DOHH2 (cell line): ENCODE results near the gene GPR15LG.

ENCODE experiments used
- H3F3A ChIP-seq: fragments of 200-600 bp; sonication (generic), shearing (Covaris generic); 2 replicates; pipeline ENCODE4 v1.6.0; 2016; ENCODE audit warnings: antibody characterized with exemption, mild to moderate bottlenecking; ENCODE audit not compliant: control insufficient read depth, insufficient read depth
- H3K27ac ChIP-seq: fragments of 200-600 bp; sonication (generic); 2 replicates; pipeline ENCODE4 v1.5.1; 2014; ENCODE audit warnings: low read depth, mild to moderate bottlenecking, low read length, moderate library complexity
- H3K27me3 ChIP-seq: fragments of 200-600 bp; sonication (generic); 2 replicates; pipeline ENCODE4 v1.6.1; 2014; ENCODE audit warnings: mild to moderate bottlenecking, low read length, mixed read lengths; ENCODE audit not compliant: control insufficient read depth
- H3K36me3 ChIP-seq: fragments of 200-600 bp; sonication (generic); 2 replicates; pipeline ENCODE4 v1.6.1; 2014; ENCODE audit warnings: mild to moderate bottlenecking, low read length, moderate library complexity, mixed read lengths; ENCODE audit not compliant: control insufficient read depth
- H3K4me1 ChIP-seq: fragments of 200-600 bp; sonication (generic); 2 replicates; pipeline ENCODE4 v1.6.1; 2014; ENCODE audit warnings: mild to moderate bottlenecking, low read length, mixed read lengths; ENCODE audit not compliant: control insufficient read depth
- H3K4me2 ChIP-seq: fragments of 200-600 bp; sonication (generic); 2 replicates; pipeline ENCODE4 v1.6.0; 2014; ENCODE audit warnings: mild to moderate bottlenecking, low read length, moderate library complexity
- H3K4me3 ChIP-seq: fragments of 200-600 bp; sonication (generic); 2 replicates; pipeline ENCODE4 v1.5.1; 2014; ENCODE audit warnings: mild to moderate bottlenecking, low read length, mixed read lengths
- H3K79me2 ChIP-seq: fragments of 200-600 bp; sonication (generic); 2 replicates; pipeline ENCODE4 v1.6.1; 2014; ENCODE audit warnings: mild to moderate bottlenecking, low read length, mixed read lengths; ENCODE audit not compliant: control insufficient read depth
- H3K9me2 ChIP-seq: fragments of 200-600 bp; sonication (generic); replicated peaks from 2 replicates; pipeline ENCODE4 v1.6.1; 2014; ENCODE audit warnings: mild to moderate bottlenecking, low read length, mixed read lengths; ENCODE audit not compliant: control insufficient read depth
- H3K9me3 ChIP-seq: fragments of 200-600 bp; sonication (generic); 2 replicates; pipeline ENCODE4 v1.6.1; 2014; ENCODE audit warnings: antibody characterized with exemption, low read length, mixed read lengths; ENCODE audit not compliant: control insufficient read depth, insufficient read depth
- H4K20me1 ChIP-seq: fragments of 200-600 bp; sonication (generic); 2 replicates; pipeline ENCODE4 v1.6.0; 2014; ENCODE audit warnings: low read depth, mild to moderate bottlenecking, antibody characterized with exemption, low read length, moderate library complexity; ENCODE audit not compliant: control insufficient read depth, insufficient read depth
- EZH2phosphoT487 ChIP-seq: fragments of 200-600 bp; sonication (generic); IDR thresholded peaks from 2 replicates; pipeline ENCODE4 v1.6.1; 2017; ENCODE audit warnings: borderline replicate concordance, mild to moderate bottlenecking, antibody characterized with exemption, low read length, moderate library complexity, mixed read lengths
- TF ChIP-seq, protein P1 (sequence below): fragments of 200-600 bp; sonication (generic); IDR thresholded peaks from one replicate; pipeline ENCODE4 v1.5.1; 2014; ENCODE audit warnings: antibody characterized with exemption, mild to moderate bottlenecking, low read depth, low read length; ENCODE audit not compliant: poor library complexity, severe bottlenecking

The GPR15LG gene

DNA sequence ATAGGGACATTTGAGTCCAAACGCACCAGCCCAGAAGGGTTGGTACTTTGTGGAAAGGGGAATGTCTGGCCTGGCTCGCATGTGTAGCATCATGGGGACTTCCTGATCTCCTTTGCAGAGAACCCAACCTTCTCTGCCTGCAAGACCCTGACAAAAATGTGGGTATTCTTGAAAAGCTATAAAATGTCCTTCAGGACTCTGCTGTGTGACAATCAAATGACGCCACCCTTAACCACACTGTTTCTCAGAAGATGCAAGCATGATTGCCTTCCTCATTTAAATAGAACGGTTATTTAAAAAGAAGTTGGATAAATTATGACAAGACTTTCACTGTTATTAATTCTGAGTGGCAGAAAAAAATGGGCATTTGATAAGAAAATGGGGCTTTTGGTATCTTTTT, 15.1 kb upstream of the GPR15LG start:
- Histone ChIP-seq H3K4me1 (peaks cover 8% of the 10 kb centered on the region), H3K9me2 (no peaks in the 10 kb centered on the region), H3K79me2 (no peaks in the 10 kb centered on the region)

DNA sequence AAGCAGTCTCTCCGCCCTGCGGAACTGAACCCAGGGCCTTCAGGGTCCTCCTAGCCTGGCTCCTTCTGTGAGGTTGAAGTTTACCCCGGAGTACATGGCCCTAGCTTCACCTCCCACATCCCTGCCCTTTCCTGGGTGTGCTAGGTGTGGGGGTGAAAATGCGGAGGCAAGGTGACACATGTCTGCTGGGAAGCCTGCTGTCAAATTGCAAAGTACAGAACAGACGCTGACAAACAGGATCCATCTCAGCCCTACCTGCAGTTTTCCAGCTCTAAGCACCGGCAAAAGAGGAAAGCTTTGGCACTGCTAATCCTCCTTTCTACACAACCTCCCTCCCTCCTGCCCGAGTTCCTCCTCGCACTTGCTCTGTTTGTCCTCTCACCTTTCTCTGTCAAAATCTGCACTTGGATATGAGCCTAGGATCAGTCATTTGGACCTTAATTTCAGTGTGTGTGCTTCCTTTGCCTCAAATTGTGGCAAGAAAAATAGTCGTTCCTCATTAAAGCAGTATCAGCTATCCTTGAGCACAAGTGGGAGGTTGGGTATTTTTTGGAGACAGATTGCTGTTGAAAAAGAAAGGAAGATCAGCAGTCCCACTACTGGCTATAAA, 14.4 kb upstream of the GPR15LG start:
- no peaks in the 10 kb centered on the region for H3K9me2 ChIP-seq
- H3K79me2 ChIP-seq = peaks cover 4% of the 10 kb centered on the region; the same call in 1 of the 2 replicates

More for the DNA sequence above, 15.1 kb upstream of the GPR15LG start:
- Histone ChIP-seq H3K4me2 (no peak overlapping the region), H4K20me1 (0 out of 2 replicates have a peak, but pooled peaks cover 7% of the 10 kb centered on the region), H3K27me3 (no peaks in the 10 kb centered on the region), H3F3A (no peaks in the 10 kb centered on the region), H3K4me3 (no peak overlapping the region), H3K27ac (no peak overlapping the region), H3K9me3 (no peaks in the 10 kb centered on the region), H3K36me3 (peaks cover 14% of the 10 kb centered on the region)
- TF ChIP-seq, protein P1, sequence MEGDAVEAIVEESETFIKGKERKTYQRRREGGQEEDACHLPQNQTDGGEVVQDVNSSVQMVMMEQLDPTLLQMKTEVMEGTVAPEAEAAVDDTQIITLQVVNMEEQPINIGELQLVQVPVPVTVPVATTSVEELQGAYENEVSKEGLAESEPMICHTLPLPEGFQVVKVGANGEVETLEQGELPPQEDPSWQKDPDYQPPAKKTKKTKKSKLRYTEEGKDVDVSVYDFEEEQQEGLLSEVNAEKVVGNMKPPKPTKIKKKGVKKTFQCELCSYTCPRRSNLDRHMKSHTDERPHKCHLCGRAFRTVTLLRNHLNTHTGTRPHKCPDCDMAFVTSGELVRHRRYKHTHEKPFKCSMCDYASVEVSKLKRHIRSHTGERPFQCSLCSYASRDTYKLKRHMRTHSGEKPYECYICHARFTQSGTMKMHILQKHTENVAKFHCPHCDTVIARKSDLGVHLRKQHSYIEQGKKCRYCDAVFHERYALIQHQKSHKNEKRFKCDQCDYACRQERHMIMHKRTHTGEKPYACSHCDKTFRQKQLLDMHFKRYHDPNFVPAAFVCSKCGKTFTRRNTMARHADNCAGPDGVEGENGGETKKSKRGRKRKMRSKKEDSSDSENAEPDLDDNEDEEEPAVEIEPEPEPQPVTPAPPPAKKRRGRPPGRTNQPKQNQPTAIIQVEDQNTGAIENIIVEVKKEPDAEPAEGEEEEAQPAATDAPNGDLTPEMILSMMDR = no peak
- TF ChIP-seq EZH2phosphoT487 = no peak

DNA sequence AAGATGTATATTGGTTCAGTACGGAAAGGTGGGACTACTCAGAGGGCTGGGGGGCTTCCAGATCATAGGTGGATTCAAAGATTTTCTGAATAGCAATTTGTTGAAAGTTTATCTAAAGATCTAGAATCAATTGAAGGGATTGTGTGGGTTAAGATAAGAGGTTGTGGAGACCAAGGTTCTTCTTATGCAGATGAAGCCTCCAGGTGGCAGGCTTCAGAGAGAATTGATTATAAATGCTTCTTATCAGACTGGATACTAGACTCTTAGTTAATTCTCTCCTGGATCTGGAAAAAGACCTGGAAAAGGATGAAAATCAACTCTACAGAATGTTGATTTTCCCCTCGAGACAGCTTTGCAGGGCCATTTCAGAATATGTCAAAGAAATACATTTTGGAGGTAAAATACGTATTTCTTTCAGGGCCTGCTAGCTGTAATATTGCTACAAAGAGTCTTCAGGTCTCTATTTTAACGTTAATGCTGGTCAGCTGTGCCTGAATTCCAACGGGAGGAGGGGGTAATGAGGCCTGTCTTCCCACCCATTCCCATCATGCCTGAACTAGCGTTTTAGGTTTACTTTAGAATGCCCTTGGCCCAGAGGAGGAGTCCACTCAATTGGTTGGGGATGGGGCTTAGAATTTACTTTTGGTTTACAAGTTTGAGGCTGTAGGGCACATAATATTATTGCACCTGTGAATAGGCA, 12.8 kb upstream of the GPR15LG start:
- H3K4me3 ChIP-seq = no peak overlapping the region
- H3K79me2 ChIP-seq = peaks cover 4% of the 10 kb centered on the region; the same call in 1 of the 2 replicates
- 0 out of 2 replicates have a peak, but pooled peaks cover 7% of the 10 kb centered on the region for H4K20me1 ChIP-seq
- H3K9me3 ChIP-seq = no peaks in the 10 kb centered on the region
- no peak overlapping the region for H3K4me2 ChIP-seq
- H3F3A ChIP-seq = 0 out of 2 replicates have a peak, but pooled peaks cover 4% of the 10 kb centered on the region
- no peaks in the 10 kb centered on the region for H3K9me2 ChIP-seq
- H3K27me3 ChIP-seq = no peaks in the 10 kb centered on the region
- peaks cover 31% of the 10 kb centered on the region for H3K4me1 ChIP-seq
- H3K36me3 ChIP-seq = peaks cover 3% of the 10 kb centered on the region
- H3K27ac ChIP-seq = no peak overlapping the region
- no peak for TF ChIP-seq EZH2phosphoT487
- TF ChIP-seq, protein P1 = no peak

More for the DNA sequence above, 14.4 kb upstream of the GPR15LG start:
- Histone ChIP-seq H3K27ac (no peak overlapping the region), H4K20me1 (0 out of 2 replicates have a peak, but pooled peaks cover 7% of the 10 kb centered on the region), H3K4me1 (peaks cover 15% of the 10 kb centered on the region), H3K4me2 (no peak overlapping the region), H3K9me3 (no peaks in the 10 kb centered on the region), H3K27me3 (no peaks in the 10 kb centered on the region), H3K36me3 (peaks cover 8% of the 10 kb centered on the region), H3F3A (no peaks in the 10 kb centered on the region), H3K4me3 (no peak overlapping the region)
- no peak for TF ChIP-seq EZH2phosphoT487
- TF ChIP-seq, protein P1 = no peak
